HUES6 (cell line): ENCODE results near the gene SEMA3A.
A peak's percentile ranks its signal among the peaks of the same experiment; 100 is the strongest.

Experiments
- H3K27ac ChIP-seq: 2 replicates; pipeline ENCODE4 v1.7.0; 2013; ENCODE audit warnings: low read depth, mild to moderate bottlenecking, low read length, inconsistent platforms
- H3K27me3 ChIP-seq: 2 replicates; pipeline ENCODE4 v1.6.1; 2013; ENCODE audit warnings: low read length; ENCODE audit not compliant: control insufficient read depth, insufficient read depth
- H3K36me3 ChIP-seq: 2 replicates; pipeline ENCODE4 v1.6.1; 2013; ENCODE audit warnings: low read length; ENCODE audit not compliant: control insufficient read depth, insufficient read depth
- H3K4me1 ChIP-seq: 2 replicates; pipeline ENCODE4 v1.6.1; 2013; ENCODE audit warnings: low read length; ENCODE audit not compliant: control insufficient read depth, insufficient read depth
- H3K4me3 ChIP-seq: 2 replicates; pipeline ENCODE4 v1.5.1; 2013; ENCODE audit warnings: low read depth, low read length
- H3K9ac ChIP-seq: one replicate; pipeline ENCODE4 v1.6.1; 2013; ENCODE audit warnings: mild to moderate bottlenecking, low read length
- H3K9me3 ChIP-seq: 2 replicates; pipeline ENCODE4 v1.6.1; 2013; ENCODE audit warnings: low read depth, low read length; ENCODE audit not compliant: control insufficient read depth, insufficient read depth

Gene SEMA3A

GRCh38 chr7:84047085-84047484 is 147.5 kb downstream of the SEMA3A start:
- Histone ChIP-seq H3K4me1 (peaks cover 11% of the 10 kb centered on the region), H3K36me3 (peaks cover 14% of the 10 kb centered on the region), H3K4me3 (no peak overlapping the region), H3K27ac (no peak overlapping the region), H3K9me3 (no peaks in the 10 kb centered on the region), H3K9ac (no peak overlapping the region), H3K27me3 (no peaks in the 10 kb centered on the region)

- Histone ChIP-seq H3K9ac (no peak overlapping the region), H3K27me3 (no peaks in the 10 kb centered on the region), H3K36me3 (peaks cover 14% of the 10 kb centered on the region), H3K27ac (no peak overlapping the region), H3K4me3 (no peak overlapping the region), H3K4me1 (peaks cover 22% of the 10 kb centered on the region), H3K9me3 (no peaks in the 10 kb centered on the region)
Measured at GRCh38 chr7:84044834-84045233, 149.8 kb downstream of the SEMA3A start.

- H3K9ac ChIP-seq, result no peak overlapping the region
- peaks cover 22% of the 10 kb centered on the region for H3K4me1 ChIP-seq
- peaks cover 14% of the 10 kb centered on the region for H3K36me3 ChIP-seq
- no peaks in the 10 kb centered on the region for H3K9me3 ChIP-seq
- no peaks in the 10 kb centered on the region for H3K27me3 ChIP-seq
- H3K4me3 ChIP-seq, result no peak overlapping the region
- no peak overlapping the region for H3K27ac ChIP-seq
Measured at GRCh38 chr7:84043661-84044191, 150.9 kb downstream of the SEMA3A start.

- H3K27ac ChIP-seq, result no peak overlapping the region
Measured at GRCh38 chr7:84042110-84042539, 152.5 kb downstream of the SEMA3A start.

GRCh38 chr7:84041649-84042048 is 152.9 kb downstream of the SEMA3A start:
- Histone ChIP-seq H3K27ac (no peak overlapping the region), H3K4me3 (no peak overlapping the region), H3K9ac (no peak overlapping the region), H3K36me3 (peaks cover 14% of the 10 kb centered on the region), H3K9me3 (no peaks in the 10 kb centered on the region), H3K4me1 (peaks cover 17% of the 10 kb centered on the region), H3K27me3 (no peaks in the 10 kb centered on the region)

More at GRCh38 chr7:84042110-84042539, 152.5 kb downstream of the SEMA3A start:
- no peak overlapping the region for H3K4me3 ChIP-seq
- peaks cover 14% of the 10 kb centered on the region for H3K36me3 ChIP-seq
- no peaks in the 10 kb centered on the region for H3K9me3 ChIP-seq
- no peak overlapping the region for H3K9ac ChIP-seq
- peaks cover 17% of the 10 kb centered on the region for H3K4me1 ChIP-seq
- H3K27me3 ChIP-seq, result no peaks in the 10 kb centered on the region

GRCh38 chr7:84040355-84040754 is 154.2 kb downstream of the SEMA3A start:
- peaks cover 17% of the 10 kb centered on the region for H3K4me1 ChIP-seq
- H3K4me3 ChIP-seq, result no peak overlapping the region
- H3K27ac ChIP-seq, result no peak overlapping the region
- H3K9ac ChIP-seq, result no peak overlapping the region
- H3K36me3 ChIP-seq, result peaks cover 9% of the 10 kb centered on the region
- H3K9me3 ChIP-seq, result no peaks in the 10 kb centered on the region
- no peaks in the 10 kb centered on the region for H3K27me3 ChIP-seq

GRCh38 chr7:84039432-84039831 is 155.2 kb downstream of the SEMA3A start:
- H3K4me1 ChIP-seq, result peaks cover 17% of the 10 kb centered on the region
- H3K27ac ChIP-seq, result no peak overlapping the region
- no peak overlapping the region for H3K9ac ChIP-seq
- no peaks in the 10 kb centered on the region for H3K27me3 ChIP-seq
- no peaks in the 10 kb centered on the region for H3K9me3 ChIP-seq
- peaks cover 5% of the 10 kb centered on the region for H3K36me3 ChIP-seq
- H3K4me3 ChIP-seq, result no peak overlapping the region

- Histone ChIP-seq H3K9ac (no peak overlapping the region), H3K27me3 (no peaks in the 10 kb centered on the region), H3K36me3 (0 out of 2 replicates have a peak, but pooled peaks cover 5% of the 10 kb centered on the region), H3K4me1 (peaks cover 7% of the 10 kb centered on the region), H3K9me3 (no peaks in the 10 kb centered on the region), H3K4me3 (no peak overlapping the region), H3K27ac (no peak overlapping the region)
Measured at GRCh38 chr7:84027678-84028077, 166.9 kb downstream of the SEMA3A start.

GRCh38 chr7:84025332-84025927 is 169.2 kb downstream of the SEMA3A start:
- Histone ChIP-seq H3K27ac (0 out of 2 replicates have a peak overlapping the region, but pooled peaks have one; percentile 59), H3K9ac (no peak overlapping the region)

GRCh38 chr7:84022684-84023308 is 171.8 kb downstream of the SEMA3A start:
- H3K27ac ChIP-seq, result no peak overlapping the region
- H3K9me3 ChIP-seq, result no peaks in the 10 kb centered on the region
- peaks cover 10% of the 10 kb centered on the region for H3K4me1 ChIP-seq
- H3K27me3 ChIP-seq, result no peaks in the 10 kb centered on the region
- H3K9ac ChIP-seq, result no peak overlapping the region
- no peak overlapping the region for H3K4me3 ChIP-seq
- 0 out of 2 replicates have a peak, but pooled peaks cover 4% of the 10 kb centered on the region for H3K36me3 ChIP-seq

More at GRCh38 chr7:84025332-84025927, 169.2 kb downstream of the SEMA3A start:
- Histone ChIP-seq H3K4me3 (no peak overlapping the region), H3K36me3 (0 out of 2 replicates have a peak, but pooled peaks cover 5% of the 10 kb centered on the region), H3K9me3 (no peaks in the 10 kb centered on the region), H3K27me3 (no peaks in the 10 kb centered on the region), H3K4me1 (peaks cover 10% of the 10 kb centered on the region)

GRCh38 chr7:84022009-84022408 is 172.6 kb downstream of the SEMA3A start:
- no peaks in the 10 kb centered on the region for H3K9me3 ChIP-seq
- H3K36me3 ChIP-seq, result 0 out of 2 replicates have a peak, but pooled peaks cover 2% of the 10 kb centered on the region
- no peaks in the 10 kb centered on the region for H3K27me3 ChIP-seq
- peaks cover 10% of the 10 kb centered on the region for H3K4me1 ChIP-seq
- H3K27ac ChIP-seq, result no peak overlapping the region
- no peak overlapping the region for H3K4me3 ChIP-seq
- no peak overlapping the region for H3K9ac ChIP-seq
